ENCODE data around the gene SNX27. TPM values are rescaled to one million over a fixed set of nuclear protein-coding genes. Genes with fewer than 3 reads are reported as not detected.

Gene SNX27
- total RNA-seq, 1 experiment from 2014 or later, result 56.0 TPM

- TF ChIP-seq, protein P1, sequence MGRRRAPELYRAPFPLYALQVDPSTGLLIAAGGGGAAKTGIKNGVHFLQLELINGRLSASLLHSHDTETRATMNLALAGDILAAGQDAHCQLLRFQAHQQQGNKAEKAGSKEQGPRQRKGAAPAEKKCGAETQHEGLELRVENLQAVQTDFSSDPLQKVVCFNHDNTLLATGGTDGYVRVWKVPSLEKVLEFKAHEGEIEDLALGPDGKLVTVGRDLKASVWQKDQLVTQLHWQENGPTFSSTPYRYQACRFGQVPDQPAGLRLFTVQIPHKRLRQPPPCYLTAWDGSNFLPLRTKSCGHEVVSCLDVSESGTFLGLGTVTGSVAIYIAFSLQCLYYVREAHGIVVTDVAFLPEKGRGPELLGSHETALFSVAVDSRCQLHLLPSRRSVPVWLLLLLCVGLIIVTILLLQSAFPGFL (CRISPR knock-in tag; IDR thresholded peaks at IDR 0.05; ENCODE audit: borderline replicate concordance), result no peak
- TF ChIP-seq, protein P2, sequence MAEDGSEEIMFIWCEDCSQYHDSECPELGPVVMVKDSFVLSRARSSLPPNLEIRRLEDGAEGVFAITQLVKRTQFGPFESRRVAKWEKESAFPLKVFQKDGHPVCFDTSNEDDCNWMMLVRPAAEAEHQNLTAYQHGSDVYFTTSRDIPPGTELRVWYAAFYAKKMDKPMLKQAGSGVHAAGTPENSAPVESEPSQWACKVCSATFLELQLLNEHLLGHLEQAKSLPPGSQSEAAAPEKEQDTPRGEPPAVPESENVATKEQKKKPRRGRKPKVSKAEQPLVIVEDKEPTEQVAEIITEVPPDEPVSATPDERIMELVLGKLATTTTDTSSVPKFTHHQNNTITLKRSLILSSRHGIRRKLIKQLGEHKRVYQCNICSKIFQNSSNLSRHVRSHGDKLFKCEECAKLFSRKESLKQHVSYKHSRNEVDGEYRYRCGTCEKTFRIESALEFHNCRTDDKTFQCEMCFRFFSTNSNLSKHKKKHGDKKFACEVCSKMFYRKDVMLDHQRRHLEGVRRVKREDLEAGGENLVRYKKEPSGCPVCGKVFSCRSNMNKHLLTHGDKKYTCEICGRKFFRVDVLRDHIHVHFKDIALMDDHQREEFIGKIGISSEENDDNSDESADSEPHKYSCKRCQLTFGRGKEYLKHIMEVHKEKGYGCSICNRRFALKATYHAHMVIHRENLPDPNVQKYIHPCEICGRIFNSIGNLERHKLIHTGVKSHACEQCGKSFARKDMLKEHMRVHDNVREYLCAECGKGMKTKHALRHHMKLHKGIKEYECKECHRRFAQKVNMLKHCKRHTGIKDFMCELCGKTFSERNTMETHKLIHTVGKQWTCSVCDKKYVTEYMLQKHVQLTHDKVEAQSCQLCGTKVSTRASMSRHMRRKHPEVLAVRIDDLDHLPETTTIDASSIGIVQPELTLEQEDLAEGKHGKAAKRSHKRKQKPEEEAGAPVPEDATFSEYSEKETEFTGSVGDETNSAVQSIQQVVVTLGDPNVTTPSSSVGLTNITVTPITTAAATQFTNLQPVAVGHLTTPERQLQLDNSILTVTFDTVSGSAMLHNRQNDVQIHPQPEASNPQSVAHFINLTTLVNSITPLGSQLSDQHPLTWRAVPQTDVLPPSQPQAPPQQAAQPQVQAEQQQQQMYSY (CRISPR knock-in tag; IDR thresholded peaks at IDR 0.05), result no peak
- no peak for TF ChIP-seq JUN (CRISPR knock-in tag; IDR thresholded peaks at IDR 0.05)
- TF ChIP-seq ZNF317 (CRISPR knock-in tag; IDR thresholded peaks at IDR 0.05; ENCODE audit: borderline replicate concordance, low read depth), result no peak
Observed at GRCh38 chr1:151673407-151673806, 61.6 kb downstream of the SNX27 start (continued).

DNA sequence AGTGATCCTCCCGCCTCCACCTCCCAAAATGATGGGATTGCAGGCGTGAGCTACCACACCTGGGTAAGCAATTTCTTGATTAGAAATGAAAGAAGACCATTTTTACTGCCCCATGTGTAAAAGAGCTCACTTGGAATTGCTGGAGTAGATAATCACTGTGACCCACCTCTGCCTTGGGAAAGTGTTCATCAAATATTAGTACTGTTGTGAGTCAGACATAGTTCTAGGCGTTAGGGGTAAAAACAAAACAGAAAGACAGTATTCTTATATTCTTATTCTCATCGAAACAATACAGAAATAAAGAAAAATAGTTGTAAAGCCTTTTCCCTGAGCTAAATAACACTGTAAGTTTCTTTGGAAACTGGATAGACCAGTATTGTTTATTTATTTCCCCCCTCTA, 68.5 kb downstream of the SNX27 start:
- no peaks in the 10 kb centered on the region for H3K4me1 Mint-ChIP-seq
- ChIA-PET CTCF (no interaction called here), POLR2A (no interaction called here)
- H3K27me3 Mint-ChIP-seq (ENCODE audit: low read depth), result no peaks in the 10 kb centered on the region
- no peaks in the 10 kb centered on the region for H3K9me3 Mint-ChIP-seq
- no peak overlapping the region for H3K27ac Mint-ChIP-seq
- DNase-seq (ENCODE audit: low spot score) (no peak), ATAC-seq (no peak)
- no peak overlapping the region for H3K4me3 Mint-ChIP-seq
- H3K36me3 Mint-ChIP-seq, result peaks cover 11% of the 10 kb centered on the region; the same call in 1 of the 2 replicates
- TF ChIP-seq ETV6 (CRISPR knock-in tag; IDR thresholded peaks at IDR 0.05), result no peak
- TF ChIP-seq, protein P3, sequence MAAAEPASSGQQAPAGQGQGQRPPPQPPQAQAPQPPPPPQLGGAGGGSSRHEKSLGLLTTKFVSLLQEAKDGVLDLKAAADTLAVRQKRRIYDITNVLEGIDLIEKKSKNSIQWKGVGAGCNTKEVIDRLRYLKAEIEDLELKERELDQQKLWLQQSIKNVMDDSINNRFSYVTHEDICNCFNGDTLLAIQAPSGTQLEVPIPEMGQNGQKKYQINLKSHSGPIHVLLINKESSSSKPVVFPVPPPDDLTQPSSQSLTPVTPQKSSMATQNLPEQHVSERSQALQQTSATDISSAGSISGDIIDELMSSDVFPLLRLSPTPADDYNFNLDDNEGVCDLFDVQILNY (CRISPR knock-in tag; IDR thresholded peaks at IDR 0.05), result no peak
- no peak for TF ChIP-seq FOXP4 (CRISPR knock-in tag; IDR thresholded peaks at IDR 0.05)
- no peak for TF ChIP-seq RORB (CRISPR knock-in tag; IDR thresholded peaks at IDR 0.05)
- TF ChIP-seq ZNF532 (CRISPR knock-in tag; IDR thresholded peaks at IDR 0.05; ENCODE audit: borderline replicate concordance), result no peak
- TF ChIP-seq ESRRA (CRISPR knock-in tag; IDR thresholded peaks at IDR 0.05; ENCODE audit: borderline replicate concordance), result no peak
- no peak for TF ChIP-seq NFYB (CRISPR knock-in tag; conservative IDR thresholded peaks at IDR 0.05; ENCODE audit: low read depth)
- TF ChIP-seq ZNF671 (CRISPR knock-in tag; IDR thresholded peaks at IDR 0.05), result no peak
- no peak for TF ChIP-seq ZBTB21 (CRISPR knock-in tag; IDR thresholded peaks at IDR 0.05; ENCODE audit: borderline replicate concordance)
- TF ChIP-seq CREB1 (CRISPR knock-in tag; IDR thresholded peaks at IDR 0.05), result no peak
- TF ChIP-seq, protein P4, sequence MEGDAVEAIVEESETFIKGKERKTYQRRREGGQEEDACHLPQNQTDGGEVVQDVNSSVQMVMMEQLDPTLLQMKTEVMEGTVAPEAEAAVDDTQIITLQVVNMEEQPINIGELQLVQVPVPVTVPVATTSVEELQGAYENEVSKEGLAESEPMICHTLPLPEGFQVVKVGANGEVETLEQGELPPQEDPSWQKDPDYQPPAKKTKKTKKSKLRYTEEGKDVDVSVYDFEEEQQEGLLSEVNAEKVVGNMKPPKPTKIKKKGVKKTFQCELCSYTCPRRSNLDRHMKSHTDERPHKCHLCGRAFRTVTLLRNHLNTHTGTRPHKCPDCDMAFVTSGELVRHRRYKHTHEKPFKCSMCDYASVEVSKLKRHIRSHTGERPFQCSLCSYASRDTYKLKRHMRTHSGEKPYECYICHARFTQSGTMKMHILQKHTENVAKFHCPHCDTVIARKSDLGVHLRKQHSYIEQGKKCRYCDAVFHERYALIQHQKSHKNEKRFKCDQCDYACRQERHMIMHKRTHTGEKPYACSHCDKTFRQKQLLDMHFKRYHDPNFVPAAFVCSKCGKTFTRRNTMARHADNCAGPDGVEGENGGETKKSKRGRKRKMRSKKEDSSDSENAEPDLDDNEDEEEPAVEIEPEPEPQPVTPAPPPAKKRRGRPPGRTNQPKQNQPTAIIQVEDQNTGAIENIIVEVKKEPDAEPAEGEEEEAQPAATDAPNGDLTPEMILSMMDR (IDR thresholded peaks at IDR 0.05), result no peak
- no peak for TF ChIP-seq ELF4 (CRISPR knock-in tag; IDR thresholded peaks at IDR 0.05; ENCODE audit: low read depth)
- no peak for TF ChIP-seq ZBTB43 (CRISPR knock-in tag; IDR thresholded peaks at IDR 0.05)
- no peak for TF ChIP-seq ZNF281 (CRISPR knock-in tag; IDR thresholded peaks at IDR 0.05)

Measured in WTC11 (cell line).